ENCODE measurements around the gene TMEM80.

DNA sequence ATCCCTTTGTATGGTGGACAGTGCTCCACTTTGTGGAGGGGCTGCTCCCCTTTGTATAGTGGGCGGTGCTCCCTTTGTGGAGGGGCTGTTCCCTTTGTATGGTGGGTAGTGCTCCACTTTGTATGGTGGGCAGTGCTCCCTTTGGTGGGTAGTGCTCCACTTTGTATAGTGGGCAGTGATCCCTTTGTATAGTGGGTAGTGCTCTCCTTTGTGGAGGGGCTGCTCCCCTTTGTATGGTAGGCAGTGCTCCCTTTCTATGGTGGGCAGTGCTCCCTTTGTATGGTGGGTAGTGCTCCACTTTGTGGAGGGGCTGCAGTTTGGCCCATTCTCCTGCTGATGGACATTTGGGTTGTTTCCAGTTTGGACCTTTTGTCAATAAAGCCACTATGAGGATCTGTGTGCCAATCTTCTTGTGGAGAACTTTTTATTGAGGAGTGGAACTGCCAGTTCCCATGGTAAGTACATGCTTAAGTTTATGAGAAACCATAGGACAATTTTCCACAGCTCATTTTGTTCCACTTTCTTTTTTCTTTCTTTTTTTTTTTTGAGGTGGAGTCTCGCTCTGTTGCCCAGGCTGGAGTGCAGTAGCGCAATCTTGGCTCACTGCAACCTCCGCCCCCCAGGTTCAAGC is 47.1 kb downstream of the TMEM80 start:
- TF ChIP-seq, protein P1, sequence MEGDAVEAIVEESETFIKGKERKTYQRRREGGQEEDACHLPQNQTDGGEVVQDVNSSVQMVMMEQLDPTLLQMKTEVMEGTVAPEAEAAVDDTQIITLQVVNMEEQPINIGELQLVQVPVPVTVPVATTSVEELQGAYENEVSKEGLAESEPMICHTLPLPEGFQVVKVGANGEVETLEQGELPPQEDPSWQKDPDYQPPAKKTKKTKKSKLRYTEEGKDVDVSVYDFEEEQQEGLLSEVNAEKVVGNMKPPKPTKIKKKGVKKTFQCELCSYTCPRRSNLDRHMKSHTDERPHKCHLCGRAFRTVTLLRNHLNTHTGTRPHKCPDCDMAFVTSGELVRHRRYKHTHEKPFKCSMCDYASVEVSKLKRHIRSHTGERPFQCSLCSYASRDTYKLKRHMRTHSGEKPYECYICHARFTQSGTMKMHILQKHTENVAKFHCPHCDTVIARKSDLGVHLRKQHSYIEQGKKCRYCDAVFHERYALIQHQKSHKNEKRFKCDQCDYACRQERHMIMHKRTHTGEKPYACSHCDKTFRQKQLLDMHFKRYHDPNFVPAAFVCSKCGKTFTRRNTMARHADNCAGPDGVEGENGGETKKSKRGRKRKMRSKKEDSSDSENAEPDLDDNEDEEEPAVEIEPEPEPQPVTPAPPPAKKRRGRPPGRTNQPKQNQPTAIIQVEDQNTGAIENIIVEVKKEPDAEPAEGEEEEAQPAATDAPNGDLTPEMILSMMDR (IDR thresholded peaks at IDR 0.05): no peak
- TF ChIP-seq POLR2AphosphoS5 (IDR thresholded peaks at IDR 0.05): no peak
